Measurements from ENCODE around the gene TMEM86A.

- TF ChIP-seq CTCF (IDR thresholded peaks at IDR 0.05), result no peak
- TF ChIP-seq POLR2A (IDR thresholded peaks at IDR 0.05), result no peak
- no peak for TF ChIP-seq POLR2AphosphoS5 (IDR thresholded peaks at IDR 0.05)
- TF ChIP-seq EP300 (IDR thresholded peaks at IDR 0.05), result no peak
Measured at GRCh38 chr11:18743900-18744514, 45.4 kb downstream of the TMEM86A start.

Data from suprapubic skin (tissue), 4 donors.